GM12874 (cell line): ENCODE measurements around the gene LRRC46.

Experiments used
- TF ChIP-seq, protein P1 (sequence below): IDR thresholded peaks from 2 replicates; pipeline ENCODE4 v1.5.1; 2011; ENCODE audit warnings: low read depth, mild to moderate bottlenecking, control low read depth, low read length, moderate library complexity; ENCODE audit not compliant: insufficient read depth

LRRC46 gene

DNA sequence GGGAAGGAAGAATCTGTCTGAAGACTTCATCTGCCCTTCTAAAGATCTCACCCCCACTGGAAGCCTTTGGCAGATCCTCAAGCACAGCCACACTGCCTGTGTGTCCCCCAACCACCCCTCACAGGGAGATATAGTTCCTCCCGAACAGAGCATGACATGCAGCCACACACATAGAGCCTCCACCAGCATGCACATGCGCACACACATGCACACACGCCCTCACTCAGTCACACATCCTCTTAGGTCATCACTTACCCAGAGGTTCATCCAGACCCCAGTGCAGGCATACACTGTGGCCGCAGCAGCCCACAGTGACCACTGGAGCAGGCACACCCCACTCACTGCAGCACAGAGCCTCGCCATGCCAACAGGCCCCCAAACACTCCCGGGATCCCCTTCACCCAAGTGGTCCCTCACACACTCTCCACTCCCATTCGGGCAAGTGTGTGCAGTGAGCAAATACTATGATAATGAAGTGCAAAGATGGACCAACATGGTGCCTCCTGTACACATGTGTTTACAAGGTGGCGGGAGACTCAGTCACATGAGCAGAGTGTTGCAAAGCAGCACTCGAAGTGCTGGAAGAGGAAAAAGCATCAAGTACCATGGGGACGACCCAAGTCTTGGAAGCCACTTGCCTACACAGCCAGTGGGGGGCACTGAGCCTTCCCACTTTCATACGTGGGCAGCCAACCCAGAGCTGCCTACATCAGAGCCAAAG lies 36.5 kb downstream of the LRRC46 start:
- TF ChIP-seq, protein P1, sequence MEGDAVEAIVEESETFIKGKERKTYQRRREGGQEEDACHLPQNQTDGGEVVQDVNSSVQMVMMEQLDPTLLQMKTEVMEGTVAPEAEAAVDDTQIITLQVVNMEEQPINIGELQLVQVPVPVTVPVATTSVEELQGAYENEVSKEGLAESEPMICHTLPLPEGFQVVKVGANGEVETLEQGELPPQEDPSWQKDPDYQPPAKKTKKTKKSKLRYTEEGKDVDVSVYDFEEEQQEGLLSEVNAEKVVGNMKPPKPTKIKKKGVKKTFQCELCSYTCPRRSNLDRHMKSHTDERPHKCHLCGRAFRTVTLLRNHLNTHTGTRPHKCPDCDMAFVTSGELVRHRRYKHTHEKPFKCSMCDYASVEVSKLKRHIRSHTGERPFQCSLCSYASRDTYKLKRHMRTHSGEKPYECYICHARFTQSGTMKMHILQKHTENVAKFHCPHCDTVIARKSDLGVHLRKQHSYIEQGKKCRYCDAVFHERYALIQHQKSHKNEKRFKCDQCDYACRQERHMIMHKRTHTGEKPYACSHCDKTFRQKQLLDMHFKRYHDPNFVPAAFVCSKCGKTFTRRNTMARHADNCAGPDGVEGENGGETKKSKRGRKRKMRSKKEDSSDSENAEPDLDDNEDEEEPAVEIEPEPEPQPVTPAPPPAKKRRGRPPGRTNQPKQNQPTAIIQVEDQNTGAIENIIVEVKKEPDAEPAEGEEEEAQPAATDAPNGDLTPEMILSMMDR, result no peak

DNA sequence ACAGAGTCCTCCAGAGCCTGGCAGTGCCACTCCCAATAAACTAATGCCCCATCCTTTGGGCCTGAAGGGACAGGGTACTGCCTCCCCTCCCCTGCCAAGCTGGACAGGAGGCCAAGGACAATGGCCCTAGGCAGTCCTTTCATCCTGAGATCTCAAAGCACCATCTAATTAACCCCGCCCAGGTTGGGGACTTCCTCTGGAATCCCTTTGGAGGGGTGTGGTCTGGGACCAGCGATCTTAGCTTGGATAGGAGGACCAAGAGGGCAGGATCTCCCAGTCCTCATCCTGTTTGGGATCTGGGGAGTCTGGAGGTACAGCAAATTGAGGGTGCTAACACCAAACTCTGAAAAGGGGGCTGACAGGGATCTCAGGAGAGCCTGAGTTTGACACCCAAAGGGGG lies 37.6 kb downstream of the LRRC46 start:
- TF ChIP-seq, protein P1, result no peak

DNA sequence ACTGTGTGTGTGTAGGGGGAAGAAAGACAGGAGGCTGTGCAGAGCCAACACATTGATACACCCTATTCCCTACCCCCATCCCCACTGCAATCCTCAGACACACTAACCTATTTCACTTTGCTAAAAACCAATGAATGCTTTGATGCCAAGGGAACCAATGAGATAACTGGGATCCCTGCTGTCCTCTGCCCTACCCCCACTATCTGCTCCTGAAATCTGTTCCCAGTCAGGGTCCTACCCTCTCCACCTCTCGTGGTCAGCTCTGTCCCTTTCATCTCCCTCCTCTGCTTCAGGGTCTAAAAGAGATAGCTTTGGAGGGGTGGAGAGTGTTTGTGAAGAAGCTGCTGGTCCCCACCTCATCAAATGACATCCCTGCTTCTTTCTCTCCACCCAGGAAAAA lies 38.6 kb downstream of the LRRC46 start:
- TF ChIP-seq, protein P1, result no peak

DNA sequence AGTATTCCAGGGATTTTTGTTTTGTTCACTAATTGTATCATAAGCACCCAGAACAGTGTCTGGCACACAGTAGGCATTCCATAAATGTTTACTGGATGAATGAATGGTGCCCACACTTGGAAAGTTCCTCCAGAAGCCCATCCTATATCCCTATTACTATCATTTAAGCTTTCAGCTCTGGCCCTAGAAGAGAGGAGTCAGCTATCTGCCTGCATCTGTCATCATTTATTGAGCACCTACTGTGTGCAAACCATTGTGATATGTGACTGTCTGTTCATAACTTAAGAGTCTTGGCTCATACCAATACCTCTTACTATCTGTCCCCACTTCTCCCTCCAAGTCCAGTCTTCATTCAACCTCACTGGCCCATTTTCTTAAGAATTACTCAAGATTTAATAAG lies 39.6 kb downstream of the LRRC46 start:
- TF ChIP-seq, protein P1, result no peak

DNA sequence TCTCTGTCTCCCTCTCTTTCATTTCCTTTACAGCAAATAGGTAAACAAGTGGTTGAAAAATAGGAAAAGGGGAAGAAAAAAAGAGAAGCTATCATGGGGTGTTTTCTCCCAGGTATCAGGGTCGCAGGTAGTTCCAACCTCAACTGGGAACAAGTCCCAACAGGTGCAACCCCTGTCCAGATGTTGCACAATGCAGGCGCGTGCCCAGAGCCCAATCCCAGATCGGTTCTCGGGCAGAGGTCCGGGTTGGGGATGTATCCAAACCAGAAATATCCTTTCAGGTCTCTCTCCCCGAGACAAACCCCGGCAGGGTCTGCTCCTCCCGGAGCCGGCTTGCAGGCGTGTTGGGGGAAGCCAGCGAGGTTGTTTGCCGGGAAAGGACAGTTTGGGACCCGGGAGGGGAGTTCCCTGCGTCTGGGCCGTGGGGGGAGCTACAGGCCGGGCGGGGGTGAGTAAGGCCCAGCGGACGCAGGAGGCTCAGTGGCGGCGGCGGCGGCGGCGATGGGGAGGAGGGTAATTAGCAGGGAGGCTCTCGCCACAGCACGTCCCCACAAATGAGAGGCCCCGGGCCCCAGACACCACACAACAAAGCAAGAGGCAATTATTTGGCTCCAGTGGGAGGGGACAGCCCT lies 40.7 kb downstream of the LRRC46 start:
- TF ChIP-seq, protein P1, result no peak

DNA sequence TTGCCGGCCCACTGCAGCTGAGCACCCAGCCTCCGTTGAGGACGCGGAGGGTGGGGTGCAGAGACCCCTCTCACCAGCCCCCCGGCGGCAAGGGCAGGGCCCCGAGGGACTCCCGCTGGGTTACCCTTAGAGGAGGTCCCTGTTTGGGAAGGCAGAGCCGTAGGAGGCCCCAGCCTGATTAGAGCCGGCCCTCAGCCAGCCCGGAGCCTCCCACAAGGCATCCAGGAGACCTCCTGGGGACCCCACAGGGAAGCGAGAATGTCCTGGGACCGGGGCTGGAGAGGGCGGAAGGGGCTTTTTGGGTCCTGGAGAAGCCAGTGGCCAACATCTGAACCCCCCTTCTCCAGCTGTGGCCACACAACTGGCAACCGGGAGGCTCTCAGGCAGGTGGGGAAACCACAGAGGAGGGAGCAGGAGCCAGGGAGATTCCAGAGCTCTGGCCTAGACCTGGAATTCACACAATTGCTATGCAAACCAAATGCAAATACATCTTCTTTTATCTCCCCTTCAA lies 41.2 kb downstream of the LRRC46 start:
- TF ChIP-seq, protein P1, result no peak

DNA sequence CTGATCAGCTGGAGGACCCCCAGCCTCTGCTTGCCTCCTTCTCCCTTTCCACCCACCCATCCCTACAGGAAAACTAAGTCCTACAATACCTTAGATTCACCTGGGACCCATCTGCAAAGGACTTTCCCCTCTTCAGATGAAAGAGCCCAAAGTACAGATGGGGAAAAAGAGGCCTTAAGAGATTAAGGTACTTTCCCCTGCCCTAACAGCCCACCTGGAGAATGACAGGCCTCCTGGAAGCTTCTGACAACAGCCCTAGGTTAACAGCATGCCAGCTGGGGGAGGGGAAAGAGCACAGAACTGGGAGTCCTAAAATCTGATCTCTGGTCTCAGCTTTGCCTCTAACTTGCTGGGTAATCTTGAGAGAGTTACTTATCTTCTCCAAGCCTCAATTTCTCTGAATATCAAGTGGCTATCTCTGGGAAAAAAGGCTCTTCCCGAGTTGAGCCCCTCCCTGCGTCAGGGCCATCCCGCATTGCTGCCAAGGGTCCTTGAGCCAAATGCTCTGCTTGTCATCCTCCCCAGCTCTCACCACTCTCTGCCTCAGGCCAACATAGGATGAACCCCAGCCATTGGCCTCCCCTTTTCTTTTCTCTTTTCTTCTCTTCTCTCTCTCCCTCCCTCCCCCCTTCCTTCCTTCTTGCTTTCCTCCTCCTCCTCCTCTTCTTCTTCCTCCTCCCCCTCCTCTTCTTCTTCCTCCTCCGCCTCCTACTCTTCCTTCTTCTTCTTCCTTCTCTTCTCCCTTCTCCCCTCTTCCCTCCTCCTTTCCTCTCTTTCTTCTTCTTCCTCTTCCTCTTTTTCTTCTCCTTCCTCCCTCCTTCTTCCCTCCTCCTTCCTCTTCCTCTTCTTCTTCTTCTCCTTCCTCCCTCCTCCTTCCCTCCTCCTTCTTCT lies 42.0 kb downstream of the LRRC46 start:
- TF ChIP-seq, protein P1, result no peak
